ENCODE data around the gene SRPK2.
"Not testable (repeated sequence)": the region's sequence is repeated elsewhere in the genome, so short reads cannot be mapped to it uniquely, and the experiment has no call there.

The SRPK2 gene

DNA sequence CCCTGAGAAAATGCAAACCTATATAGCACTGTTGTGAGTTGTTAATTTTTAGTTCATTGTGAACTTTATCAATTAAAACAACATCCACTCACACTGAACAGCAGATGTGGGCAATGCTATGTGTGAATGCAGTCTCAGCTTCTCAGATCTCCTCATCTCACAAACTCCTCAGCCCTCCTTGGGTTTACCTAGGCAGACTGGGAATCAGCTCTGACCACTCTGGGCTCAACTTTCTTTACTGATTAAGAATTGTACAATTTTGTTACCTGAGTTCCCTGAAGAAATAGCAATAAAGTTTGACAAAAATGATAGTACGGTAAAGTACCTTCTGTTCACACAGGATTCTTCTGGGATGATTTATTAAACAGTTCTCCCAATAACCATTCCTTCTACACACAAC, 124.0 kb downstream of the SRPK2 start:
- Histone ChIP-seq H3K4me2 (ENCODE audit: low read length) (no peak overlapping the region), H2AFZ (ENCODE audit: low read length) (no peak overlapping the region), H3K9ac (ENCODE audit: low read length) (no peak overlapping the region), H3K27ac (ENCODE audit: low read depth, low read length, poor library complexity, severe bottlenecking) (no peak overlapping the region), H3F3A (ENCODE audit: insufficient read depth, low read length) (no peaks in the 10 kb centered on the region), H3K9me3 (ENCODE audit: low read length) (no peaks in the 10 kb centered on the region), H4K20me1 (ENCODE audit: insufficient read depth, low read length) (no peaks in the 10 kb centered on the region), H3K79me2 (ENCODE audit: insufficient read depth, low read length) (peaks cover 9% of the 10 kb centered on the region), H3K36me3 (ENCODE audit: insufficient read depth, low read length) (no peaks in the 10 kb centered on the region), H3K9me2 (ENCODE audit: low read depth, low read length) (no peaks in the 10 kb centered on the region), H3K27me3 (ENCODE audit: insufficient read depth, low read length) (no peaks in the 10 kb centered on the region), H3K4me1 (ENCODE audit: insufficient read depth, low read length, severe bottlenecking) (peaks cover 46% of the 10 kb centered on the region), H3K4me3 (ENCODE audit: low read depth, low read length, poor library complexity, severe bottlenecking) (no peak overlapping the region)
- TF ChIP-seq, protein P1, sequence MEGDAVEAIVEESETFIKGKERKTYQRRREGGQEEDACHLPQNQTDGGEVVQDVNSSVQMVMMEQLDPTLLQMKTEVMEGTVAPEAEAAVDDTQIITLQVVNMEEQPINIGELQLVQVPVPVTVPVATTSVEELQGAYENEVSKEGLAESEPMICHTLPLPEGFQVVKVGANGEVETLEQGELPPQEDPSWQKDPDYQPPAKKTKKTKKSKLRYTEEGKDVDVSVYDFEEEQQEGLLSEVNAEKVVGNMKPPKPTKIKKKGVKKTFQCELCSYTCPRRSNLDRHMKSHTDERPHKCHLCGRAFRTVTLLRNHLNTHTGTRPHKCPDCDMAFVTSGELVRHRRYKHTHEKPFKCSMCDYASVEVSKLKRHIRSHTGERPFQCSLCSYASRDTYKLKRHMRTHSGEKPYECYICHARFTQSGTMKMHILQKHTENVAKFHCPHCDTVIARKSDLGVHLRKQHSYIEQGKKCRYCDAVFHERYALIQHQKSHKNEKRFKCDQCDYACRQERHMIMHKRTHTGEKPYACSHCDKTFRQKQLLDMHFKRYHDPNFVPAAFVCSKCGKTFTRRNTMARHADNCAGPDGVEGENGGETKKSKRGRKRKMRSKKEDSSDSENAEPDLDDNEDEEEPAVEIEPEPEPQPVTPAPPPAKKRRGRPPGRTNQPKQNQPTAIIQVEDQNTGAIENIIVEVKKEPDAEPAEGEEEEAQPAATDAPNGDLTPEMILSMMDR (IDR thresholded peaks at IDR 0.05; ENCODE audit: low read length), result no peak
- no peak for TF ChIP-seq EZH2 (IDR thresholded peaks at IDR 0.05; ENCODE audit: borderline replicate concordance, low read length)

DNA sequence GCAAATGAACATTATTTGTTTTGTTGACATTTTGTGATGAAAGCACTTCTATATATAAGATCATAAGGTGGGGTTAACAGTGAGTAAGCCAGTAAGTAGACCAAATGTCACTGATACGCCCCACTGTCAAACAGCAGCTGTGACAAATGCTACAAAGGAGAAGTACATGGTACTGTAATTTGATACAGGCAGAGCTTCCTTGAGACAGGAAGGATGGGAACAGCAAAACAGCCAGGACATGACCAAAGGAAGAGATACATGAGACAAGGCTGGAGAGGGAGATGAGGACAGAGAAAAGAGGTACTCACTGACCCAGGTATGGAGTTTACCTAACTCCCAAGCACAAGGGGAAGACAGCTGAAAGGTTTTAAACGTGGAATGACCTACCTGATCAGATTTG, 127.0 kb downstream of the SRPK2 start:
- no peak overlapping the region for H2AFZ ChIP-seq (ENCODE audit: low read length)
- H3K9ac ChIP-seq (ENCODE audit: low read length), result no peak overlapping the region
- peaks cover 30% of the 10 kb centered on the region for H3K4me1 ChIP-seq (ENCODE audit: insufficient read depth, low read length, severe bottlenecking)
- H3K36me3 ChIP-seq (ENCODE audit: insufficient read depth, low read length), result no peaks in the 10 kb centered on the region
- H4K20me1 ChIP-seq (ENCODE audit: insufficient read depth, low read length), result no peaks in the 10 kb centered on the region
- no peaks in the 10 kb centered on the region for H3K79me2 ChIP-seq (ENCODE audit: insufficient read depth, low read length)
- no peak overlapping the region for H3K4me2 ChIP-seq (ENCODE audit: low read length)
- no peak overlapping the region for H3K27ac ChIP-seq (ENCODE audit: low read depth, low read length, poor library complexity, severe bottlenecking)
- no peaks in the 10 kb centered on the region for H3K27me3 ChIP-seq (ENCODE audit: insufficient read depth, low read length)
- H3K9me2 ChIP-seq (ENCODE audit: low read depth, low read length), result no peaks in the 10 kb centered on the region
- H3K4me3 ChIP-seq (ENCODE audit: low read depth, low read length, poor library complexity, severe bottlenecking), result no peak overlapping the region
- no peaks in the 10 kb centered on the region for H3K9me3 ChIP-seq (ENCODE audit: low read length)
- TF ChIP-seq EZH2 (IDR thresholded peaks at IDR 0.05; ENCODE audit: borderline replicate concordance, low read length), result no peak
- TF ChIP-seq, protein P1 (IDR thresholded peaks at IDR 0.05; ENCODE audit: low read length), result no peak
- no peaks in the 10 kb centered on the region for H3F3A ChIP-seq (ENCODE audit: insufficient read depth, low read length)

DNA sequence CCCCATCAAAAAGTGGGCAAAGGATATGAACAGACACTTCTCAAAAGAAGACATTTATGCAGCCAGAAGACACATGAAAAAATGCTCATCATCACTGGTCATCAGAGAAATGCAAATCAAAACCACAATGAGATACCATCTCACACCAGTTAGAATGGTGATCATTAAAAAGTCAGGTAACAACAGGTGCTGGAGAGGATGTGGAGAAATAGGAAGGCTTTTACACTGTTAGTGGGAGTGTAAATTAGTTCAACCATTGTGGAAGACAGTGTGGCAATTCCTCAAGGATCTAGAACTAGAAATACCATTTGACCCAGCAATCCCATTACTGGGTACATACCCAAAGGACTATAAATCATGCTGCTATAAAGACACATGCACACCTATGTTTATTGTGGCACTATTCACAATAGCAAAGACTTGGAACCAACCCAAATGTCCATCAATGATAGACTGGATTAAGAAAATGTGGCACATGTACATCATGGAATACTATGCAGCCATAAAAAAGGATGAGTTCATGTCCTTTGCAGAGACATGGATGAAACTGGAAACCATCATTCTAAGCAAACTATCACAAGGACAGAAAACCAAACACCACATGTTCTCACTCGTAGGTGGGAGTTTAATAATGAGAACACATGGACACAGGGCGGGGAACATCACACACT, 128.4 kb downstream of the SRPK2 start:
- H3K9me2 ChIP-seq (ENCODE audit: low read depth, low read length); H3K4me2 ChIP-seq (ENCODE audit: low read length); H3K36me3 ChIP-seq (ENCODE audit: insufficient read depth, low read length); H3K27me3 ChIP-seq (ENCODE audit: insufficient read depth, low read length); H3K27ac ChIP-seq (ENCODE audit: low read depth, low read length, poor library complexity, severe bottlenecking); H3F3A ChIP-seq (ENCODE audit: insufficient read depth, low read length); H4K20me1 ChIP-seq (ENCODE audit: insufficient read depth, low read length); H3K79me2 ChIP-seq (ENCODE audit: insufficient read depth, low read length); H3K9ac ChIP-seq (ENCODE audit: low read length); H2AFZ ChIP-seq (ENCODE audit: low read length); H3K9me3 ChIP-seq (ENCODE audit: low read length); H3K4me3 ChIP-seq (ENCODE audit: low read depth, low read length, poor library complexity, severe bottlenecking): not testable (repeated sequence)
- H3K4me1 ChIP-seq (ENCODE audit: insufficient read depth, low read length, severe bottlenecking), result peaks cover 25% of the 10 kb centered on the region

DNA sequence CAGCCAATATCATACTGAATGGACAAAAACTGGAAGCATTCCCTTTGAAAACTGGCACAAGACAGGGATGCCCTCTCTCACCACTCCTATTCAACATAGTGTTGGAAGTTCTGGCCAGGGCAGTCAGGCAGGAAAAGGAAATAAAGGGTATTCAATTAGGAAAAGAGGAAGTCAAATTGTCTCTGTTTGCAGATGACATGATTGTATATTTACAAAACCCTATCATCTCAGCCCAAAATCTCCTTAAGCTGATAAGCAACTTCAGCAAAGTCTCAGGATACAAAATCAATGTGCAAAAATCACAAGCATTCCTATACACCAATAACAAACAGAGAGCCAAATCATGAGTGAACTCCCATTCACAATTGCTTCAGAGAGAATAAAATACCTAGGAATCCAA, 129.8 kb downstream of the SRPK2 start:
- H3K36me3 ChIP-seq (ENCODE audit: insufficient read depth, low read length); H3K27ac ChIP-seq (ENCODE audit: low read depth, low read length, poor library complexity, severe bottlenecking); H3K27me3 ChIP-seq (ENCODE audit: insufficient read depth, low read length); H3K9me2 ChIP-seq (ENCODE audit: low read depth, low read length); H3K9ac ChIP-seq (ENCODE audit: low read length); H3K9me3 ChIP-seq (ENCODE audit: low read length); H3K4me3 ChIP-seq (ENCODE audit: low read depth, low read length, poor library complexity, severe bottlenecking); H3K79me2 ChIP-seq (ENCODE audit: insufficient read depth, low read length); H3K4me2 ChIP-seq (ENCODE audit: low read length); H3F3A ChIP-seq (ENCODE audit: insufficient read depth, low read length); H4K20me1 ChIP-seq (ENCODE audit: insufficient read depth, low read length); H2AFZ ChIP-seq (ENCODE audit: low read length): not testable (repeated sequence)
- H3K4me1 ChIP-seq (ENCODE audit: insufficient read depth, low read length, severe bottlenecking), result peaks cover 25% of the 10 kb centered on the region

All from OCI-LY1 (cell line).